OCI-LY3 (cell line): Measurements from ENCODE around the gene MKI67.

ENCODE experiments used
- H2AFZ ChIP-seq: fragments of 200-600, 300-600 bp; shearing (Covaris generic); 2 replicates; pipeline ENCODE4 v1.6.0; 2014; ENCODE audit warnings: antibody characterized with exemption, low read depth, low read length
- H3K27ac ChIP-seq: fragments of 200-600, 300-600 bp; sonication (generic); 2 replicates; pipeline ENCODE4 v1.5.1; 2014; ENCODE audit warnings: mild to moderate bottlenecking, low read length, moderate library complexity, mixed read lengths
- H3K27me3 ChIP-seq: fragments of 200-600, 300-600 bp; sonication (generic); 2 replicates; pipeline ENCODE4 v1.6.1; 2014; ENCODE audit warnings: low read depth, low read length, mixed read lengths
- H3K36me3 ChIP-seq: fragments of 200-600, 300-600 bp; sonication (generic); replicated peaks from 2 replicates; pipeline ENCODE3; 2014; ENCODE audit warnings: low read depth, low read length, mixed read lengths
- H3K4me1 ChIP-seq: fragments of 300-600, 200-600 bp; sonication (generic); 2 replicates; pipeline ENCODE4 v1.6.1; 2014; ENCODE audit warnings: low read length, mixed read lengths
- H3K4me2 ChIP-seq: fragments of 200-600, 300-600 bp; sonication (generic); 2 replicates; pipeline ENCODE4 v1.6.1; 2014; ENCODE audit warnings: low read length, mixed read lengths
- H3K4me3 ChIP-seq: fragments of 300-600, 200-600 bp; sonication (generic); 2 replicates; pipeline ENCODE4 v1.5.1; 2014; ENCODE audit warnings: antibody characterized with exemption, mild to moderate bottlenecking, low read length, moderate library complexity
- H3K79me2 ChIP-seq: fragments of 300-600, 200-600 bp; shearing (Covaris generic); 2 replicates; pipeline ENCODE4 v1.6.1; 2014; ENCODE audit warnings: mild to moderate bottlenecking, low read length, mixed read lengths
- H3K9ac ChIP-seq: fragments of 300-600, 200-600 bp; shearing (Covaris generic); 2 replicates; pipeline ENCODE4 v1.6.0; 2014; ENCODE audit warnings: mild to moderate bottlenecking, low read length, moderate library complexity
- H3K9me3 ChIP-seq: fragments of 200-600, 300-600 bp; shearing (Covaris generic); 2 replicates; pipeline ENCODE4 v1.6.1; 2014; ENCODE audit warnings: low read length, mixed read lengths; ENCODE audit not compliant: insufficient read depth
- H4K20me1 ChIP-seq: fragments of 200-600, 300-600 bp; sonication (generic); 2 replicates; pipeline ENCODE4 v1.6.1; 2016; ENCODE audit warnings: low read length, mixed read lengths; ENCODE audit not compliant: insufficient read depth
- CTCF ChIP-seq: fragments of 200-600, 300-600 bp; sonication (generic); IDR thresholded peaks from 2 replicates; pipeline ENCODE4 v1.5.1; 2014; ENCODE audit warnings: antibody characterized with exemption, low read length, low read depth
- EZH2phosphoT487 ChIP-seq: fragments of 200-600 bp; shearing (Covaris generic); IDR thresholded peaks from 2 replicates; pipeline ENCODE4 v1.6.1; 2018; ENCODE audit warnings: antibody characterized with exemption, mixed run types, low read depth

The MKI67 gene

GRCh38 chr10:128086003-128086863 is 40.0 kb downstream of the MKI67 start:
- H3K79me2 ChIP-seq = no peaks in the 10 kb centered on the region
- H3K27me3 ChIP-seq = no peaks in the 10 kb centered on the region
- TF ChIP-seq EZH2phosphoT487 (no peak), CTCF (no peak)
- H3K27ac ChIP-seq = no peak overlapping the region
- peaks cover 13% of the 10 kb centered on the region for H3K36me3 ChIP-seq
- H3K9ac ChIP-seq = no peak overlapping the region
- H2AFZ ChIP-seq = no peak overlapping the region
- H3K4me2 ChIP-seq = no peak overlapping the region
- no peak overlapping the region for H3K4me3 ChIP-seq
- no peaks in the 10 kb centered on the region for H3K9me3 ChIP-seq
- peaks cover 16% of the 10 kb centered on the region for H3K4me1 ChIP-seq
- H4K20me1 ChIP-seq = no peaks in the 10 kb centered on the region

GRCh38 chr10:128084991-128085390 is 41.2 kb downstream of the MKI67 start:
- Histone ChIP-seq H3K4me1 (peaks cover 16% of the 10 kb centered on the region), H3K4me2 (no peak overlapping the region), H3K9me3 (no peaks in the 10 kb centered on the region), H3K27me3 (no peaks in the 10 kb centered on the region), H4K20me1 (no peaks in the 10 kb centered on the region), H3K79me2 (no peaks in the 10 kb centered on the region), H3K36me3 (peaks cover 13% of the 10 kb centered on the region), H2AFZ (no peak overlapping the region), H3K27ac (no peak overlapping the region), H3K9ac (no peak overlapping the region), H3K4me3 (no peak overlapping the region)
- no peak for TF ChIP-seq CTCF
- no peak for TF ChIP-seq EZH2phosphoT487

GRCh38 chr10:128084364-128084763 is 41.9 kb downstream of the MKI67 start:
- Histone ChIP-seq H4K20me1 (no peaks in the 10 kb centered on the region), H3K79me2 (no peaks in the 10 kb centered on the region), H3K9me3 (no peaks in the 10 kb centered on the region), H2AFZ (no peak overlapping the region), H3K36me3 (peaks cover 18% of the 10 kb centered on the region), H3K27me3 (no peaks in the 10 kb centered on the region), H3K27ac (no peak overlapping the region), H3K9ac (no peak overlapping the region), H3K4me1 (peaks cover 16% of the 10 kb centered on the region), H3K4me3 (no peak overlapping the region), H3K4me2 (no peak overlapping the region)
- TF ChIP-seq CTCF (no peak), EZH2phosphoT487 (no peak)

GRCh38 chr10:128083191-128083895 is 42.9 kb downstream of the MKI67 start:
- no peak overlapping the region for H3K9ac ChIP-seq
- H3K9me3 ChIP-seq = no peaks in the 10 kb centered on the region
- H3K4me3 ChIP-seq = no peak overlapping the region
- no peak overlapping the region for H3K4me2 ChIP-seq
- H3K27ac ChIP-seq = no peak overlapping the region
- H3K79me2 ChIP-seq = no peaks in the 10 kb centered on the region
- no peak for TF ChIP-seq EZH2phosphoT487
- no peak for TF ChIP-seq CTCF
- no peak overlapping the region for H2AFZ ChIP-seq
- peaks cover 26% of the 10 kb centered on the region for H3K36me3 ChIP-seq
- peaks cover 9% of the 10 kb centered on the region for H3K4me1 ChIP-seq
- H3K27me3 ChIP-seq = no peaks in the 10 kb centered on the region
- no peaks in the 10 kb centered on the region for H4K20me1 ChIP-seq
